Measurements from ENCODE around the gene IFT122.

IFT122 gene

DNA sequence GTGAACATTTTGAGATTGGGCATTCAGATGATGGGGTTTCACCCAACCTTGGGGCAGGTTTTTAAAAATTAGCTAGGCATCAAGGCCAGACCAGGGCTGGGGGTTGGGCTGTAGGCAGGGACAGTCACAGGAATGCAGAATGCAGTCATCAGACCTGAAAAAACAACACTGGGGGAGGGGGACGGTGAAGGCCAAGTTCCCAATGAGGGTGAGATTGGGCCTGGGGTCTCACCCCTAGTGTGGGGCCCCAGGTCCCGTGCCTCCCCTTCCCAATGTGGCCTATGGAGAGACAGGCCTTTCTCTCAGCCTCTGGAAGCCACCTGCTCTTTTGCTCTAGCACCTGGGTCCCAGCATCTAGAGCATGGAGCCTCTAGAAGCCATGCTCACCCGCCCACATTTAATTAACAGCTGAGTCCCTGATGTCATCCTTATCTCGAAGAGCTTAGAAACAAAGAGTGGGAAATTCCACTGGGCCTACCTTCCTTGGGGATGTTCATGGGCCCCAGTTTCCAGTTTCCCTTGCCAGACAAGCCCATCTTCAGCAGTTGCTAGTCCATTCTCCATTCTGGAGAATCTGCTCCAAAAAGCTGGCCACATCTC lies 94.5 kb downstream of the IFT122 start:
- no peaks in the 10 kb centered on the region for H3K36me3 ChIP-seq (ENCODE audit: control insufficient read depth, insufficient read depth, low read length)
- no peak overlapping the region for H3K27ac ChIP-seq
- H3K9me3 ChIP-seq (ENCODE audit: control insufficient read depth, low read length): no peaks in the 10 kb centered on the region
- no peak overlapping the region for H3K9ac ChIP-seq
- peaks cover 16% of the 10 kb centered on the region for H3K4me1 ChIP-seq
- H3K27me3 ChIP-seq (ENCODE audit: control insufficient read depth, insufficient read depth, low read length): no peaks in the 10 kb centered on the region
- H3K4me3 ChIP-seq (ENCODE audit: low read depth, low read length): no peak overlapping the region
- TF ChIP-seq CTCF (IDR thresholded peaks at IDR 0.05): no peak
- H3K4me2 ChIP-seq (ENCODE audit: low read length): no peak overlapping the region
- peak overlapping the region; percentile 6 for H2AFZ ChIP-seq
- H3K79me2 ChIP-seq: no peaks in the 10 kb centered on the region

DNA sequence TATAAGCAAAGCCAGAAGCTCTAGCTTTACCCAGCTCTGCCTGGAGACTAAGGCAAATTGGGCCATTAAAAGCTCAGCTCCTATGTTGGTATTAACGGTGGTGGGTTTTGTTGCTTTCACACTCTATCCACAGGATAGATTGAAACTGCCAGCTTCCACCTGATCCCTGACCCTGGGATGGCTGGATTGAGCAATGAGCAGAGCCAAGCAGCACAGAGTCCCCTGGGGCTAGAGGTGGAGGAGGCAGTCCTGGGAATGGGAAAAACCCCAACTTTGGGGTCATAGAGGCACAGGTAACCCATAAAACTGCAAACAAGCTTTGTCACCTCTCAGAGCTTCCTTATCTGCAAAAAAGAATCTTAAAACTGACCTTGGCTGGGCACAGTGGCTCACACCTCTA lies 95.1 kb downstream of the IFT122 start:
- Histone ChIP-seq H3K4me2 (ENCODE audit: low read length) (no peak overlapping the region), H3K27me3 (ENCODE audit: control insufficient read depth, insufficient read depth, low read length) (no peaks in the 10 kb centered on the region), H3K79me2 (no peaks in the 10 kb centered on the region), H3K27ac (no peak overlapping the region), H3K4me3 (ENCODE audit: low read depth, low read length) (no peak overlapping the region), H3K9me3 (ENCODE audit: control insufficient read depth, low read length) (no peaks in the 10 kb centered on the region), H3K9ac (no peak overlapping the region), H3K4me1 (peaks cover 16% of the 10 kb centered on the region), H3K36me3 (ENCODE audit: control insufficient read depth, insufficient read depth, low read length) (no peaks in the 10 kb centered on the region), H2AFZ (no peak overlapping the region)
- no peak for TF ChIP-seq CTCF (IDR thresholded peaks at IDR 0.05)

DNA sequence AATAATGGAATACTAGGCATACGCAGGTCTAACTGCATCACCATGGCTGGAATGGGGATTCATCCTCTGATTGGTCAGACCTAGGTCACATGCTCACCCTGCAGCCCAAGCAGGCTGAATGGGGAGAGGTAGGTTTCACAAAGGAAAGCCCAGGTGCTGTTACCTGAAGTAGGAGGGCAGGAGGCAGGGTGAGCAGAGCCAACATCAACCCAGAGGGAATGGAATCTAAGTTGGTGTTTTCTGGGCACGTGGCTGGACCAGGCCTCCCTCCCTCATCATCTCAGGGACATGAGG lies 96.3 kb downstream of the IFT122 start:
- H3K9me3 ChIP-seq (ENCODE audit: control insufficient read depth, low read length): no peaks in the 10 kb centered on the region
- H3K27me3 ChIP-seq (ENCODE audit: control insufficient read depth, insufficient read depth, low read length): no peaks in the 10 kb centered on the region
- no peak for TF ChIP-seq CTCF (IDR thresholded peaks at IDR 0.05)
- peaks cover 16% of the 10 kb centered on the region for H3K4me1 ChIP-seq
- H3K79me2 ChIP-seq: no peaks in the 10 kb centered on the region
- no peak overlapping the region for H3K4me3 ChIP-seq (ENCODE audit: low read depth, low read length)
- peak overlapping the region; percentile 52 for H2AFZ ChIP-seq
- no peaks in the 10 kb centered on the region for H3K36me3 ChIP-seq (ENCODE audit: control insufficient read depth, insufficient read depth, low read length)
- H3K9ac ChIP-seq: no peak overlapping the region
- no peak overlapping the region for H3K4me2 ChIP-seq (ENCODE audit: low read length)
- H3K27ac ChIP-seq: no peak overlapping the region

DNA sequence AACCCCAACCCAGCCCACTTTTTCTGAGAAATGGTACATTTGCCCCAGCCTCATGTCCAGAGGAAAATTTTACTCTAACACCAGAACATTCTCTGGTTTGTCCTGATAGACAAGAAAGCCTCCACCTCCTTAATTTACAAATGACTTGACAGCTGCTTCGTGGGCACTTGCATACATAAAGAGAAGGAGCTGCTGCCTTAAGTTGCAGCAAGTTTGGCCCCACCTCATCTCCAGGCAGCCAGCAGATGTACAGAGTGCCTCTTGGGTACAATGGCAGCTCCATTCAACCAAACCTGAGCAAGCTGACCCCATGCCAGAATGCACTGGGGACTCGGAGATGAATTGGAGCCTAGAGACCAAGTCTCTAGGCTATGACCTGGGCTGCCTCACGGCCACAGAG lies 96.8 kb downstream of the IFT122 start:
- H2AFZ ChIP-seq: no peak overlapping the region
- H3K4me2 ChIP-seq (ENCODE audit: low read length): no peak overlapping the region
- no peaks in the 10 kb centered on the region for H3K27me3 ChIP-seq (ENCODE audit: control insufficient read depth, insufficient read depth, low read length)
- no peaks in the 10 kb centered on the region for H3K36me3 ChIP-seq (ENCODE audit: control insufficient read depth, insufficient read depth, low read length)
- H3K9me3 ChIP-seq (ENCODE audit: control insufficient read depth, low read length): no peaks in the 10 kb centered on the region
- no peak overlapping the region for H3K27ac ChIP-seq
- TF ChIP-seq CTCF (IDR thresholded peaks at IDR 0.05): no peak
- H3K4me3 ChIP-seq (ENCODE audit: low read depth, low read length): no peak overlapping the region
- H3K4me1 ChIP-seq: peaks cover 16% of the 10 kb centered on the region
- H3K9ac ChIP-seq: no peak overlapping the region
- H3K79me2 ChIP-seq: no peaks in the 10 kb centered on the region

GRCh38 chr3:129539206-129539605 lies 99.2 kb downstream of the IFT122 start:
- Histone ChIP-seq H3K4me1 (peaks cover 14% of the 10 kb centered on the region), H2AFZ (no peak overlapping the region), H3K4me2 (ENCODE audit: low read length) (no peak overlapping the region), H3K9me3 (ENCODE audit: control insufficient read depth, low read length) (no peaks in the 10 kb centered on the region), H3K4me3 (ENCODE audit: low read depth, low read length) (no peak overlapping the region), H3K9ac (no peak overlapping the region), H3K36me3 (ENCODE audit: control insufficient read depth, insufficient read depth, low read length) (no peaks in the 10 kb centered on the region), H3K79me2 (no peaks in the 10 kb centered on the region), H3K27me3 (ENCODE audit: control insufficient read depth, insufficient read depth, low read length) (no peaks in the 10 kb centered on the region), H3K27ac (no peak overlapping the region)
- no peak for TF ChIP-seq CTCF (IDR thresholded peaks at IDR 0.05)

Measured in parathyroid adenoma (tissue), 2 donors.